GM12873 (cell line): ENCODE data around the gene GOLGB1.

Source experiments
- TF ChIP-seq, protein P1 (sequence below): IDR thresholded peaks from 2 replicates; pipeline ENCODE4 v1.5.1; 2012; ENCODE audit warnings: low read depth, mild to moderate bottlenecking, moderate library complexity, low read length, control low read depth; ENCODE audit not compliant: insufficient read depth; ENCODE audit errors: missing control alignments

The GOLGB1 gene, protein sequence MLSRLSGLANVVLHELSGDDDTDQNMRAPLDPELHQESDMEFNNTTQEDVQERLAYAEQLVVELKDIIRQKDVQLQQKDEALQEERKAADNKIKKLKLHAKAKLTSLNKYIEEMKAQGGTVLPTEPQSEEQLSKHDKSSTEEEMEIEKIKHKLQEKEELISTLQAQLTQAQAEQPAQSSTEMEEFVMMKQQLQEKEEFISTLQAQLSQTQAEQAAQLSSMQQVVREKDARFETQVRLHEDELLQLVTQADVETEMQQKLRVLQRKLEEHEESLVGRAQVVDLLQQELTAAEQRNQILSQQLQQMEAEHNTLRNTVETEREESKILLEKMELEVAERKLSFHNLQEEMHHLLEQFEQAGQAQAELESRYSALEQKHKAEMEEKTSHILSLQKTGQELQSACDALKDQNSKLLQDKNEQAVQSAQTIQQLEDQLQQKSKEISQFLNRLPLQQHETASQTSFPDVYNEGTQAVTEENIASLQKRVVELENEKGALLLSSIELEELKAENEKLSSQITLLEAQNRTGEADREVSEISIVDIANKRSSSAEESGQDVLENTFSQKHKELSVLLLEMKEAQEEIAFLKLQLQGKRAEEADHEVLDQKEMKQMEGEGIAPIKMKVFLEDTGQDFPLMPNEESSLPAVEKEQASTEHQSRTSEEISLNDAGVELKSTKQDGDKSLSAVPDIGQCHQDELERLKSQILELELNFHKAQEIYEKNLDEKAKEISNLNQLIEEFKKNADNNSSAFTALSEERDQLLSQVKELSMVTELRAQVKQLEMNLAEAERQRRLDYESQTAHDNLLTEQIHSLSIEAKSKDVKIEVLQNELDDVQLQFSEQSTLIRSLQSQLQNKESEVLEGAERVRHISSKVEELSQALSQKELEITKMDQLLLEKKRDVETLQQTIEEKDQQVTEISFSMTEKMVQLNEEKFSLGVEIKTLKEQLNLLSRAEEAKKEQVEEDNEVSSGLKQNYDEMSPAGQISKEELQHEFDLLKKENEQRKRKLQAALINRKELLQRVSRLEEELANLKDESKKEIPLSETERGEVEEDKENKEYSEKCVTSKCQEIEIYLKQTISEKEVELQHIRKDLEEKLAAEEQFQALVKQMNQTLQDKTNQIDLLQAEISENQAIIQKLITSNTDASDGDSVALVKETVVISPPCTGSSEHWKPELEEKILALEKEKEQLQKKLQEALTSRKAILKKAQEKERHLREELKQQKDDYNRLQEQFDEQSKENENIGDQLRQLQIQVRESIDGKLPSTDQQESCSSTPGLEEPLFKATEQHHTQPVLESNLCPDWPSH (N-terminal part only)

DNA sequence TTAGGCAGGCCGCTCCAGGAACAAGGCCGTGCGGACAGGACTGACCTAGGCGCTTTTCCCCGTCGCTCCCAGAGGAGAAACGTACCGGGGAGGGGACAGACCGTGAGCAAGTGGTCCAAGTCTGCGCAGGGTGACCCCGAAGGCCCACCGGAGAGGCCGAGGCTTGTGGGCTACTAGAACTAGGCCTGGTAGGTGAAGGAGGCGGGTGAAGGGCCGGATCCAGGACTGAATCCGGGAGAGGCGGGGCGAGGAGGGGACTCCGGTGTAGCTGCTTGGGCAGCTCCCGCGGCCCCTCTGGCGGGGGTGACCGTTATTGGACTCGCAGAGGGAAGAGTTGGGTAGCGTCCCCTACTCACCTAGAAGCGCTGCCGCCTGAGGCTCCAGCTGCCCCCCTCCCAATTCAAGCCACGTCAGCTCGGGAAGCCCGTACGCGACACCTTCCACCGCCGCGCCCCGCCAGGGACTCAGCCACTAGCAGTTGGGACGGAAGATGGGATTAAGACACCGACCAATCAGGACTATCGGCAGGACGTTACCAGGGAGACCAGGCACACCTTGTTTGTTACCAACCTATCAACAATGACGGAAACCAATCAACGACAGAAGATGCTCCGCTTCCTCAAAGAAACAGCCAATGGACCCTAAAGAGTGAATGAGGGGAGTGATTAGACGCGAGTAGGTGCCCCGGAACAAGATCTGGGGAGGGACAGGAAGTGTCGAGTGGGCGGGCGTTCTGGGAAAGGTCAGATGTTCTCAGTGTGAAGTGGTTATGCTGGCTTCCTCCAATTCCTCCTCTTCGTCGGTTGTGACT is at the start of gene GOLGB1:
GOLGB1 (minus strand) TSS at position 466 of the 811 bp plus-strand sequence. CDS start 18,770 bp downstream, outside the sequence.
- TF ChIP-seq, protein P1, sequence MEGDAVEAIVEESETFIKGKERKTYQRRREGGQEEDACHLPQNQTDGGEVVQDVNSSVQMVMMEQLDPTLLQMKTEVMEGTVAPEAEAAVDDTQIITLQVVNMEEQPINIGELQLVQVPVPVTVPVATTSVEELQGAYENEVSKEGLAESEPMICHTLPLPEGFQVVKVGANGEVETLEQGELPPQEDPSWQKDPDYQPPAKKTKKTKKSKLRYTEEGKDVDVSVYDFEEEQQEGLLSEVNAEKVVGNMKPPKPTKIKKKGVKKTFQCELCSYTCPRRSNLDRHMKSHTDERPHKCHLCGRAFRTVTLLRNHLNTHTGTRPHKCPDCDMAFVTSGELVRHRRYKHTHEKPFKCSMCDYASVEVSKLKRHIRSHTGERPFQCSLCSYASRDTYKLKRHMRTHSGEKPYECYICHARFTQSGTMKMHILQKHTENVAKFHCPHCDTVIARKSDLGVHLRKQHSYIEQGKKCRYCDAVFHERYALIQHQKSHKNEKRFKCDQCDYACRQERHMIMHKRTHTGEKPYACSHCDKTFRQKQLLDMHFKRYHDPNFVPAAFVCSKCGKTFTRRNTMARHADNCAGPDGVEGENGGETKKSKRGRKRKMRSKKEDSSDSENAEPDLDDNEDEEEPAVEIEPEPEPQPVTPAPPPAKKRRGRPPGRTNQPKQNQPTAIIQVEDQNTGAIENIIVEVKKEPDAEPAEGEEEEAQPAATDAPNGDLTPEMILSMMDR: no peak

DNA sequence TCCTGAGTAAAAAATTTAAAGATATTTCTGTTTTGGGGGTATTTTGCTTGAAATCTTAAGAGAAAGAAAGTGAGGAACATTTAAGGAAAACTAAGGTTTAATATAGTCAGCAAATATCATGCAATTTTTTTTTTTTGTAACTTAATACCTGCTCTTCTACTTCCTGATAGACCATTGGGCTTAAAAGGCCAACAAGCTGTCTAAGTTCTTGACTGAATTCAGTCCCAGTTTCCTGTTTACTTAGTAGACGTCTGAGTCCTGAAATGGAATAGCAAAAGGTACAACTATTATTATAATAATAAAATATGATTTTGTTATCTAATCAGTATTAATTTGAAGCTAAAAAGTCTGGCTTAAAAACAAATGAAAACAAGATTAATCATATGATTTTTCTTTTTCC is 47.4 kb upstream of the GOLGB1 start:
- TF ChIP-seq, protein P1: no peak

DNA sequence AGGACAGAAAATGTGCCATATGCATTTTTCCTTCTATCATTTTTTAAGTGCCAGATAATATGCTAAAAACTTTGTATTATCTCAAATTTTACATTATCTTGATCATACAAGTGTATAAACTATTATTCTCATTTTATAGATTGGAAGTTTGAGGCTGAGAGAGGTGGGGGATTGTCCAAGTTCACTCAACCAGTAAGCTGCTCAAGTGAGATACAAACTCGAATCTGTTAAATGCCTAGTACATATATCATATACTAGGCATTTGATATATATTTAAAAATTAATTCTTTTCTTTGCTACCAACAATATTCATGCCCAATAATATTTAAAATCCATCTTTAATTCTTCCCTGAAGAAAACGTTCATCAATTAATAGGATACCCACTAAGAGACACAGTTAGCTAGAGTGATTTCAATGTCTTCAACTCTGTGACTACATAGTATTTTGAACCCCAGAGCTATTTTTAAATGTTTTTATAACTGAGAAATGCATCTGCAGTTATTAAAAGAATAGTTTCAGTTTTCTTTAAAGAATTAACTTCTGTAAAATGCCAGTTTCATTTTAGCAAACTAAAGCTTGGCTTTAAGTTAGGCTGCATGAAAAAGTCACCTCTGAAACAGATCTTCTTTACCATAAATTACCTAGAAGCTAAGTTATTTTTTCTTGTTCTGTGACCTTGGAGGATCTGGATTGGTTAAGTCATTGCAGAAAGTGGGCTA is 44.9 kb upstream of the GOLGB1 start:
- TF ChIP-seq, protein P1: no peak

DNA sequence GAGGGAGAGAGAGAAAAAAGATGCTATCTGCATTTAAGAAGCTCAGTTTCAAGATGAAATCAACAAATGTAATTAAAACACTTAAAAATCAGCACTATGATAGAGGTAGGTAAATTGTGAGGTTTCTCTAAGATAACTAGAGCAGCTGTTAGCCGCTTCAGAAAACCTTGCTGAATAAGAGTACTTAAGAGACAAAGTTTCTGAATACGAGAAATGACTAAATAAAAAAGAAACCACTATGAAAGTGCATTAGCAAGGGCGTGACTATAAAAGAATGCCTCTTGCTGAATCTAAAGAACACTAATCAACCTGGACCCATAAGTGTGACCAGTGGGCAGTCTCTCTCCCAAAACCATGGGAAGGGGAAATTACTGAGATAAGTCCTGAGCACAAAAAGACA is 43.5 kb upstream of the GOLGB1 start:
- TF ChIP-seq, protein P1: no peak

DNA sequence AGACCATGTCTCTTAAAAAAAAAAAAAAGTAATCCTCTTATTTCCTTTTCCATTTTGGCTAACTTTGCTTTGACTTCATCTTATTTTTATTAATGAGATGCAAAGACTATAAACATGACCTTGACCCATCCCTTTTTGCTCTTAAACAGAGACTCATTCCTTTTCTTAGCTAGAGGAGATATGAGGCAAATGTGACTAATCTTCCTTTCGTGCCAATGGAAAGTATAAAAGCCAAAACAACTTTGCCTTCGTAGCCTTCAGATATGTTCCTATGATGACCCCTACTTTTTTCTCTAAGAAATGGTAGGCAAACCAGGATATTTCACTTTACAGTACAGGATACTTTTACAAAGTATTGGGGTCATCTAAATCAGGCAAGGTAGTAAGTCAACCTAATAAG is 36.9 kb upstream of the GOLGB1 start:
- TF ChIP-seq, protein P1: no peak

DNA sequence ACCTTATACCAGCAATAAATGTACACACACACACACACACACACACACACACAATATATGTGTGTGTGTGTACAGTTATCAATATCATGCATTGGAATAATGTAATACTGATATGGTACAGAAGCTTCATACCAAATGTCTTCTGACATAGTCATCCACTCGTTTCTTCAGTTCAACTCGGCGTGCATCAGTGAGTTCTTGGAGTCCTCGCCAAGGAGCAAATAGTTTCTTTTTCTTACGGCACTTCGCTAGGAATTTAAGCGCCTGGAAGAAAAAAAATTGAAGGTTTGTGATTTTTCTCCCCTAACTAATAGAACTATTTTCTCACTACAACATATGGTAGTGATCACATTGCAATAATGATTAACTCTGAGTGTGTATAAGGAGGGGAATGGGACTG is 32.1 kb upstream of the GOLGB1 start:
- TF ChIP-seq, protein P1: no peak
